Measurements from ENCODE around the gene PPP5C. TPM values are rescaled to one million over a fixed set of nuclear protein-coding genes. Genes with fewer than 3 reads are reported as not detected.

The PPP5C gene
- total RNA-seq, 1 experiment from 2014 or later, result 79.9 TPM

DNA sequence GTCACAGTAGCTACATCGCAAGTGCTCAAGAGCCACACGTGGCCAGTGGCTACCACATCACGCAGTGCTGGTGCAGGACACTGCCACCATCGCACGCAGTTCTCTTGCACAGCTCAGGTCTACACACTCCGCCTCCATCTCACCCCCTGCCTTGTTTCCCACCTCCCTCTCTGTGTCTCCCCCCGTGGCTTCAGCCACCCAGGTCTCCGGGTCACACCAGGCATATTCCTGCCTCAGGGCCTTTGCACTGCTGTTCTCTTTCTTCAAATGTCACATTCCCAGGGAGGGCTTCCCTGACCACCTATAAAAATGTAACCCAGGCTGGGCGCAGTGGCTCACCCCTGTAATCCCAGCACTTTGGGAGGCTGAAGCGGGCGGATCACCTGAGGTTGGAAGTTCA, 55.8 kb downstream of the PPP5C start:
- Histone ChIP-seq H3K9me2 (replicated peaks; ENCODE audit: low read length) (no peaks in the 10 kb centered on the region), H3K27ac (ENCODE audit: low read length) (no peak overlapping the region), H3K4me2 (ENCODE audit: low read length) (no peak overlapping the region), H3K36me3 (ENCODE audit: low read depth, low read length) (no peaks in the 10 kb centered on the region), H4K20me1 (ENCODE audit: low read length) (no peaks in the 10 kb centered on the region), H3K4me3 (ENCODE audit: low read length) (no peak overlapping the region), H3K27me3 (ENCODE audit: low read length) (no peaks in the 10 kb centered on the region), H3K79me2 (ENCODE audit: low read length) (no peaks in the 10 kb centered on the region), H3K4me1 (ENCODE audit: insufficient read depth, low read length) (0 out of 2 replicates have a peak, but pooled peaks cover 4% of the 10 kb centered on the region), H2AFZ (ENCODE audit: low read length) (no peak overlapping the region), H3K9ac (ENCODE audit: low read length) (no peak overlapping the region), H3K9me3 (ENCODE audit: low read length) (no peaks in the 10 kb centered on the region), H3F3A (ENCODE audit: low read length, unreplicated experiment) (no peaks in the 10 kb centered on the region)
- BruUV-seq (replicated peaks), result no TSS peak
- intact Hi-C loops (cut with micrococcal nuclease), result loop anchor here (1.0 to 10.0 kb wide), 2 partner anchors 85 to 112 kb away; no protein-coding TSS in a partner anchor
- ChIA-PET CTCF (interaction anchor here (0.7 kb wide), 1 partner anchor 33 kb away, joined by 3 read pairs; no protein-coding TSS in a partner anchor), POLR2A (ENCODE audit: unreplicated experiment) (no interaction called here)
- no peak for ATAC-seq
- no peak for TF ChIP-seq EZH2 (IDR thresholded peaks at IDR 0.05; ENCODE audit: low read length, unreplicated experiment)
- DNase-seq, result no peak

DNA sequence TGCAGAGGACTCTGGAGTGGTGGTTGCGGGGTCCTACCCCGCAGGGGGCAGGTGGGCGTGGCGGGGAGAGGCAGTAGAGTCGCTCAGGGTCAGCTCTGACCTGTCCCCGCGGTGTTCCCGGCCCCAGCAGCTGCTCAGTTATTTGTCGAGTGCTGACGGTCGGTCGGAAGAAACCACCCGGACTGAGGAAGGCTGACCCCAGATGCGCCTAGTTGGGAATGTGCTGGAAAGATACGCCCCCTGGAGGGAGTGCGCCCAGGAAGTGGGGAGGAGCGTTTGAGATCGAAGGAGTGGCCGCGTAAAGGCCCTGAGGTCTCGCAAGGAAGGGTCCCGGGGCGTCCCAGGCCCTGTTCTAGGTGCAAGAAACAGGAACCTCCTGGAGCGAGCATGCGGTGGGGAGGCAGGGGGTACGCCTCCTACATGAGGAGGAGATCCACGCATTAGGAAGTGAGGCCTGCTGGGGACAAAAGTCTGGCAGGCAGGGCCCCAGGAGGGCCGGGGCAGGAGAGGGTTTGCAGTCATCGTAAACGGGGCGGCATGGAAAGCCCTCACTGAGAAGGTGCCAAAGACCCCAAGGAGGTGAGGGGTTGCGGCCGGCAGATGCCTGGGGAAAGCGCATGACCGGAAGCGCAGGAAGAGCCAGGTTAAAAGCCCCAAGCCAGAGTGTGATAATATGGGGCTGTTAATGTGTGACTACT, 57.3 kb downstream of the PPP5C start:
- H3K36me3 ChIP-seq (ENCODE audit: low read depth, low read length), result no peaks in the 10 kb centered on the region
- no peak for TF ChIP-seq EZH2 (IDR thresholded peaks at IDR 0.05; ENCODE audit: low read length, unreplicated experiment)
- TF ChIP-seq, protein P1, sequence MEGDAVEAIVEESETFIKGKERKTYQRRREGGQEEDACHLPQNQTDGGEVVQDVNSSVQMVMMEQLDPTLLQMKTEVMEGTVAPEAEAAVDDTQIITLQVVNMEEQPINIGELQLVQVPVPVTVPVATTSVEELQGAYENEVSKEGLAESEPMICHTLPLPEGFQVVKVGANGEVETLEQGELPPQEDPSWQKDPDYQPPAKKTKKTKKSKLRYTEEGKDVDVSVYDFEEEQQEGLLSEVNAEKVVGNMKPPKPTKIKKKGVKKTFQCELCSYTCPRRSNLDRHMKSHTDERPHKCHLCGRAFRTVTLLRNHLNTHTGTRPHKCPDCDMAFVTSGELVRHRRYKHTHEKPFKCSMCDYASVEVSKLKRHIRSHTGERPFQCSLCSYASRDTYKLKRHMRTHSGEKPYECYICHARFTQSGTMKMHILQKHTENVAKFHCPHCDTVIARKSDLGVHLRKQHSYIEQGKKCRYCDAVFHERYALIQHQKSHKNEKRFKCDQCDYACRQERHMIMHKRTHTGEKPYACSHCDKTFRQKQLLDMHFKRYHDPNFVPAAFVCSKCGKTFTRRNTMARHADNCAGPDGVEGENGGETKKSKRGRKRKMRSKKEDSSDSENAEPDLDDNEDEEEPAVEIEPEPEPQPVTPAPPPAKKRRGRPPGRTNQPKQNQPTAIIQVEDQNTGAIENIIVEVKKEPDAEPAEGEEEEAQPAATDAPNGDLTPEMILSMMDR (conservative IDR thresholded peaks at IDR 0.05; ENCODE audit: low read depth, low read length), result peak; percentile 35; the same call in 1 of the 2 replicates
- no peak for TF ChIP-seq EZH2phosphoT487 (IDR thresholded peaks at IDR 0.05; ENCODE audit: borderline replicate concordance, low read length)
- H2AFZ ChIP-seq (ENCODE audit: low read length), result peak overlapping the region; percentile 87
- DNase-seq (peak; percentile 37), ATAC-seq (peak; percentile 66)
- H3K9ac ChIP-seq (ENCODE audit: low read length), result peak overlapping the region; percentile 29; the same call in 1 of the 2 replicates
- H3K79me2 ChIP-seq (ENCODE audit: low read length), result no peaks in the 10 kb centered on the region
- peak overlapping the region; percentile 58 for H3K4me3 ChIP-seq (ENCODE audit: low read length)
- 0 out of 2 replicates have a peak, but pooled peaks cover 4% of the 10 kb centered on the region for H3K4me1 ChIP-seq (ENCODE audit: insufficient read depth, low read length)
- peak overlapping the region; percentile 79 for H3K4me2 ChIP-seq (ENCODE audit: low read length)
- ChIA-PET POLR2A (ENCODE audit: unreplicated experiment) (no interaction called here), CTCF (no interaction called here)
- no TSS peak for BruUV-seq (replicated peaks)
- intact Hi-C loops (cut with micrococcal nuclease), result loop anchor here (10.0 kb wide), 1 partner anchor 111 kb away; no protein-coding TSS in a partner anchor
- H3K9me3 ChIP-seq (ENCODE audit: low read length), result no peaks in the 10 kb centered on the region
- no peak overlapping the region for H3K27ac ChIP-seq (ENCODE audit: low read length)
- no peaks in the 10 kb centered on the region for H3F3A ChIP-seq (ENCODE audit: low read length, unreplicated experiment)
- no peaks in the 10 kb centered on the region for H3K27me3 ChIP-seq (ENCODE audit: low read length)
- no peaks in the 10 kb centered on the region for H3K9me2 ChIP-seq (replicated peaks; ENCODE audit: low read length)
- no peaks in the 10 kb centered on the region for H4K20me1 ChIP-seq (ENCODE audit: low read length)

DNA sequence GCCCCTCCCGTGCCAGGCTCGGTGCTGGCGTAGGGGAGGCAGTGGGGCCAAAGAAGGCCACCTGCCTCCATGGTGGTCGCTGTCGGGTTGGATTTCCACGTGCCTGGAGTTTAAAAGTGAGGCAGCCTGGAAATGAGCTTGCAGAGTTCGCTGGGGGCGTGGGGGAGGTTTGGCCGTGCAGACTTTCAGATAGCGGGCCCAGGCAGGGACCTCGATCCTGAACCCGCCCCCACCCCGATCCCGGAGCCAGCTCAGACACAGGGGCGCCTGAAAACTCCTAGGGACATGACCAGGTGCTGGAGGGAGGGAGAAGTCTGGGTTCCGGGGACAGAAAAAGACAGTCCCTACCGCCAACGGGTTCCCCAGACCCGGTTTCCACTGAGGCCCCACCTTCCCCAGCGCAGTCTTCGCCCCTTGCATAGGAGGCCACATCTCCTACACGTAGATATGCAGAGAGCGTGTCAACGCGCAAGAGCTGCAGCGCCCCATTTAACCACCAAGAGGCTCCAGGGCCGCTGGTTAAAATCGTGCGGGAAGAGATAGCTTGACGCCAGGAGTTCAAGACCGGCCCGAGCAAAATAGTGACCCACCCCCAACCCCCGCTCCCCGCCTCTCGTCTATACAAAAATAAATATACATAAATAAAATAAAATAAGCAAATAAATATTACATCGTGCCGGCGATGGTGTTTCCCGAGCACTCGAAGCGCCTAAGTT, 58.0 kb downstream of the PPP5C start:
- POLR2A ChIA-PET (ENCODE audit: unreplicated experiment), result no interaction called here
- ATAC-seq (0 out of 2 replicates have a peak, but pooled peaks have one; percentile 20), DNase-seq (peak; percentile 14)
- H3K36me3 ChIP-seq (ENCODE audit: low read depth, low read length), result no peaks in the 10 kb centered on the region
- 0 out of 2 replicates have a peak, but pooled peaks cover 4% of the 10 kb centered on the region for H3K4me1 ChIP-seq (ENCODE audit: insufficient read depth, low read length)
- CTCF ChIA-PET, result no interaction called here
- H3K9me3 ChIP-seq (ENCODE audit: low read length), result no peaks in the 10 kb centered on the region
- H3K27ac ChIP-seq (ENCODE audit: low read length), result no peak overlapping the region
- H4K20me1 ChIP-seq (ENCODE audit: low read length), result no peaks in the 10 kb centered on the region
- no peak for TF ChIP-seq EZH2phosphoT487 (IDR thresholded peaks at IDR 0.05; ENCODE audit: borderline replicate concordance, low read length)
- TF ChIP-seq, protein P1 (conservative IDR thresholded peaks at IDR 0.05; ENCODE audit: low read depth, low read length), result no peak
- no peak for TF ChIP-seq EZH2 (IDR thresholded peaks at IDR 0.05; ENCODE audit: low read length, unreplicated experiment)
- H3K27me3 ChIP-seq (ENCODE audit: low read length), result no peaks in the 10 kb centered on the region
- BruUV-seq (replicated peaks), result no TSS peak
- intact Hi-C loops (cut with micrococcal nuclease), result loop anchor here (10.0 kb wide), 1 partner anchor 110 kb away; no protein-coding TSS in a partner anchor
- H3K9ac ChIP-seq (ENCODE audit: low read length), result peak overlapping the region; percentile 29; the same call in 1 of the 2 replicates
- peak overlapping the region; percentile 87 for H2AFZ ChIP-seq (ENCODE audit: low read length)
- no peaks in the 10 kb centered on the region for H3K9me2 ChIP-seq (replicated peaks; ENCODE audit: low read length)
- peak overlapping the region; percentile 58 for H3K4me3 ChIP-seq (ENCODE audit: low read length)
- no peaks in the 10 kb centered on the region for H3K79me2 ChIP-seq (ENCODE audit: low read length)
- H3F3A ChIP-seq (ENCODE audit: low read length, unreplicated experiment), result no peaks in the 10 kb centered on the region
- H3K4me2 ChIP-seq (ENCODE audit: low read length), result peak overlapping the region; percentile 79

Measured in PC-3 (cell line).